GM13977 (cell line): ENCODE data around the gene CCNQ.

Experiments used
- DNase-seq: peaks from one replicate; pipeline ENCODE4 v3.0.0; 2012; ENCODE audit warnings: low spot score
- in situ Hi-C: fragments of 300-500 bp; cut with MboI; formaldehyde crosslinking; loops from one replicate; pipeline ENCODE4 v1.12.0; 2022; ENCODE audit warnings: low sequenced_read_pairs, low pct_unique_long_range_greater_than_20kb, mixed read lengths, inconsistent platforms; ENCODE audit not compliant: unreplicated experiment
- TF ChIP-seq, protein P1 (sequence below): IDR thresholded peaks from 2 replicates; pipeline ENCODE4 v1.5.1; 2012; ENCODE audit warnings: mild to moderate bottlenecking, control low read depth; ENCODE audit not compliant: insufficient read depth; ENCODE audit errors: extremely low read depth, missing control alignments

Gene CCNQ

GRCh38 chrX:153602601-153603000, 3.7 kb upstream of the CCNQ start:
- in situ Hi-C loops: no loop called here
- DNase-seq: no peak
- TF ChIP-seq, protein P1, sequence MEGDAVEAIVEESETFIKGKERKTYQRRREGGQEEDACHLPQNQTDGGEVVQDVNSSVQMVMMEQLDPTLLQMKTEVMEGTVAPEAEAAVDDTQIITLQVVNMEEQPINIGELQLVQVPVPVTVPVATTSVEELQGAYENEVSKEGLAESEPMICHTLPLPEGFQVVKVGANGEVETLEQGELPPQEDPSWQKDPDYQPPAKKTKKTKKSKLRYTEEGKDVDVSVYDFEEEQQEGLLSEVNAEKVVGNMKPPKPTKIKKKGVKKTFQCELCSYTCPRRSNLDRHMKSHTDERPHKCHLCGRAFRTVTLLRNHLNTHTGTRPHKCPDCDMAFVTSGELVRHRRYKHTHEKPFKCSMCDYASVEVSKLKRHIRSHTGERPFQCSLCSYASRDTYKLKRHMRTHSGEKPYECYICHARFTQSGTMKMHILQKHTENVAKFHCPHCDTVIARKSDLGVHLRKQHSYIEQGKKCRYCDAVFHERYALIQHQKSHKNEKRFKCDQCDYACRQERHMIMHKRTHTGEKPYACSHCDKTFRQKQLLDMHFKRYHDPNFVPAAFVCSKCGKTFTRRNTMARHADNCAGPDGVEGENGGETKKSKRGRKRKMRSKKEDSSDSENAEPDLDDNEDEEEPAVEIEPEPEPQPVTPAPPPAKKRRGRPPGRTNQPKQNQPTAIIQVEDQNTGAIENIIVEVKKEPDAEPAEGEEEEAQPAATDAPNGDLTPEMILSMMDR: no peak

GRCh38 chrX:153601511-153602110, 2.7 kb upstream of the CCNQ start:
- DNase-seq: no peak
- TF ChIP-seq, protein P1: no peak
- in situ Hi-C loops: no loop called here

- in situ Hi-C loops: no loop called here
- no peak for DNase-seq
- TF ChIP-seq, protein P1: no peak
Observed at GRCh38 chrX:153600921-153601320, 2.0 kb upstream of the CCNQ start.

- in situ Hi-C loops: no loop called here
- TF ChIP-seq, protein P1: no peak
Observed at GRCh38 chrX:153600032-153600373, 1.1 kb upstream of the CCNQ start.

DNA sequence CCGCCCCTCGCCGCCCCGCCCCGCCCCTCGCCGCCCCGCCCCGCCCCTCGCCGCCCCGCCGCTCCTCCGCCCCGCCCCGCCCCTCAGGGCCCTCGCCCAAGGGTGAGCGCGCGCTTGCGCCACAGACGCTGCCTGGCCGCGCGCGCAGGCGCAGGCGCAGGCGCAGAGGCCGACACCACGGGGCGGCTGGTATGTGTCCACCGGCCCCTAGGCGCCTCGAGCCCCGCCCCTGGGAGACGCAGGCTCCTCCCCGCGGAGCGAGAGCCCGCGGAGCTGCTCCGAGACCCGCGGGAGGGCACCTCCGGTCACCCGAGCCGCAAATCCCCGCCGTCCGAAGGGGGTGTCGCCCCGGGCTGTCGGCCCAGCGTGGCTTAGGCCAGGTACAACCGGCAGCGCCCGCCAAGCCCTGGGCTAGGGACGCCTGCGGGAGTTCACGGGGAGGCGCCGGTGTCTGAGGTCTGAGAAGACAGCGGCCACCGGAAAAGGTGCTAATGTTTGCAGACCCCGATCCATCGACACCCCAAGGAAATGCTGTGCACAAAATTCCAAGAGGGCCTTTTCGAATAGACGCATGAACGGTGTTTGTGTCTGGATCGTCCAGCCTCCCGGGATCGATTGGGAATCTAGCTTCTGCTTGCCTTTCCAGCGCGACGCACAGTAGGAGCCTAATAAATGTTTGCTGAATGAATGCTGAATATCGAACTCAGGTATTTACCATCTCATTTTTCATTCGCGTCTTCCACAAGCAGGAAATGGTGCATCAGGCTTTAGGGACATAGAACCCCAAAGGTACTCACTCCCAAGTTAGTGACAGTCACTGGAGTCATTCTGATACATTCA, 473 bp upstream of the CCNQ start:
- TF ChIP-seq, protein P1: no peak
- in situ Hi-C loops: no loop called here
- peak; percentile 96 for DNase-seq

More at GRCh38 chrX:153600032-153600373, 1.1 kb upstream of the CCNQ start:
- no peak for DNase-seq

- in situ Hi-C loops: no loop called here
- TF ChIP-seq, protein P1: no peak
- DNase-seq: no peak
Observed at GRCh38 chrX:153596981-153597750, 1.8 kb downstream of the CCNQ start.
